HL-60 (cell line): Measurements from ENCODE around the gene COL4A2.

Experiments
- CTCF ChIP-seq: IDR thresholded peaks from one replicate; pipeline ENCODE4 v1.5.1; 2011; ENCODE audit warnings: low read length, control low read depth, inconsistent platforms; ENCODE audit not compliant: insufficient read depth
- POLR2AphosphoS5 ChIP-seq: IDR thresholded peaks from 2 replicates; pipeline ENCODE4 v1.6.1; 2012; ENCODE audit warnings: low read depth

GRCh38 chr13:110331362-110331761 lies 24.3 kb downstream of the COL4A2 start:
- TF ChIP-seq CTCF, result no peak
- no peak for TF ChIP-seq POLR2AphosphoS5
